SK-N-SH (cell line): ENCODE measurements around the gene GAMT. TPM values are rescaled to one million over a fixed set of nuclear protein-coding genes. Genes with fewer than 3 reads are reported as not detected.

Source experiments
- CTCF ChIA-PET: fragments of 300-600, 350-600 bp; formaldehyde crosslinking; extraction: SDS; loops from one replicate; lab custom pipeline; 2021; lab: Yijun Ruan, JAX
- POLR2A ChIA-PET: fragments of 350-600 bp; sonication (Branson Sonifier 250); formaldehyde crosslinking; extraction: SDS; loops from one replicate; lab custom pipeline; 2020; ENCODE audit warnings: antibody characterized with exemption, inconsistent platforms; lab: Yijun Ruan, JAX
- DNase-seq: peaks from one replicate; pipeline ENCODE4 v3.0.0; 2012
- H2AFZ ChIP-seq: fragments of 200-600 bp; sonication (generic); 2 replicates; pipeline ENCODE4 v1.8.1; 2016; ENCODE audit warnings: antibody characterized with exemption, mild to moderate bottlenecking, low read depth
- H3F3A ChIP-seq: fragments of 200-600 bp; sonication (generic); replicated peaks from 2 replicates; pipeline ENCODE3; 2016; ENCODE audit warnings: antibody characterized with exemption, mild to moderate bottlenecking; ENCODE audit not compliant: insufficient read depth
- H3K27ac ChIP-seq, 2 experiments: fragments of 200-500 bp in 1 of 2; fragments of 200-600 bp in 1 of 2; sonication (Bioruptor generic) in 1 of 2; sonication (generic), shearing (Covaris generic) in 1 of 2; 2 replicates each; pipeline versions ENCODE4 v1.5.1 to v1.6.1; 2014 to 2016; ENCODE audit warnings: low read depth in 2 of 2, inconsistent platforms in 1 of 2, low read length in 1 of 2, mild to moderate bottlenecking in 1 of 2, mixed read lengths in 1 of 2
- H3K27me3 ChIP-seq: fragments of 200-600 bp; sonication (generic), shearing (Covaris generic); 2 replicates; pipeline ENCODE4 v1.6.1; 2016; ENCODE audit warnings: mixed run types; ENCODE audit not compliant: insufficient read depth
- H3K36me3 ChIP-seq, 2 experiments: fragments of 200-500 bp in 1 of 2; fragments of 200-600 bp in 1 of 2; sonication (Bioruptor generic) in 1 of 2; sonication (generic) in 1 of 2; replicated peaks in 1 of 2; 2 replicates each; pipeline versions ENCODE3 to v1.5.1; 2014 to 2016; ENCODE audit warnings: low read length in 1 of 2, mild to moderate bottlenecking in 1 of 2; ENCODE audit not compliant: insufficient read depth in 2 of 2, control insufficient read depth in 1 of 2
- H3K4me1 ChIP-seq, 2 experiments: fragments of 200-500 bp in 1 of 2; fragments of 200-600 bp in 1 of 2; sonication (Bioruptor generic) in 1 of 2; sonication (generic), shearing (Covaris generic) in 1 of 2; 2 replicates each; pipeline versions ENCODE4 v1.5.1 to v1.6.1; 2014 to 2016; ENCODE audit warnings: low read depth in 1 of 2, low read length in 1 of 2, mixed run types in 1 of 2; ENCODE audit not compliant: insufficient read depth in 2 of 2, control insufficient read depth in 1 of 2
- H3K4me2 ChIP-seq: fragments of 200-600 bp; sonication (generic), shearing (Covaris generic); 2 replicates; pipeline ENCODE4 v1.6.1; 2017; ENCODE audit warnings: mixed run types
- H3K4me3 ChIP-seq, 2 experiments: fragments of 200-500 bp in 1 of 2; fragments of 200-600 bp in 1 of 2; sonication (Bioruptor generic) in 1 of 2; sonication (generic), shearing (Covaris generic) in 1 of 2; 2 replicates each; pipeline versions ENCODE4 v1.5.1 to v1.8.1; 2014 to 2016; ENCODE audit warnings: low read depth in 2 of 2, inconsistent platforms in 1 of 2, low read length in 1 of 2, mild to moderate bottlenecking in 1 of 2, mixed read lengths in 1 of 2, moderate library complexity in 1 of 2
- H3K79me2 ChIP-seq: fragments of 200-600 bp; sonication (generic); 2 replicates; pipeline ENCODE4 v1.8.1; 2017; ENCODE audit warnings: mild to moderate bottlenecking; ENCODE audit not compliant: insufficient read depth
- H3K9ac ChIP-seq: fragments of 200-600 bp; sonication (generic); 2 replicates; pipeline ENCODE4 v1.6.1; 2017; ENCODE audit warnings: mixed run types
- H3K9me2 ChIP-seq: fragments of 200-600 bp; sonication (generic); 2 replicates; pipeline ENCODE4 v1.6.1; 2017; ENCODE audit warnings: mixed run types
- H3K9me3 ChIP-seq: fragments of 200-600 bp; sonication (generic); 2 replicates; pipeline ENCODE4 v1.6.1; 2017; ENCODE audit warnings: mixed run types, mild to moderate bottlenecking, moderate library complexity
- H4K20me1 ChIP-seq: fragments of 200-600 bp; sonication (generic); 2 replicates; pipeline ENCODE4 v1.6.1; 2017; ENCODE audit warnings: mild to moderate bottlenecking, mixed run types; ENCODE audit not compliant: insufficient read depth
- GATA2 ChIP-seq: sonication (generic); formaldehyde crosslinking; IDR thresholded peaks from 2 replicates; pipeline ENCODE4 v1.5.0; 2020; ENCODE audit warnings: mild to moderate bottlenecking, missing genetic modification reagents
- JUND ChIP-seq: IDR thresholded peaks from 2 replicates; pipeline ENCODE4 v1.4.0; 2012
- NRF1 ChIP-seq: IDR thresholded peaks from 2 replicates; pipeline ENCODE4 v1.6.1; 2012; ENCODE audit warnings: low read depth, mild to moderate bottlenecking, low read length
- RCOR1 ChIP-seq: fragments of 150-350 bp; IDR thresholded peaks from 2 replicates; pipeline ENCODE4 v1.6.1; 2017; ENCODE audit warnings: antibody characterized with exemption, low read length
- WGBS: methylation state at CpG from one replicate; pipeline ENCODE4 v1.1.6; 2017; ENCODE audit warnings: low lambda C conversion rate; 5-methylcytosine and 5-hydroxymethylcytosine counted together
- polyA plus RNA-seq, 3 experiments: library from polyadenylated mRNA; depleted of rRNA; stranded (reverse); fragments of >200 nt; gene quantifications; 2 replicates each; pipeline ENCODE4 v1.2.3, GENCODE V29; 2012
- TF ChIP-seq, protein P1 (sequence below): fragments of 150-350 bp; IDR thresholded peaks from 2 replicates; pipeline ENCODE4 v1.6.1; 2016; ENCODE audit warnings: mild to moderate bottlenecking, low read depth, low read length
- TF ChIP-seq, protein P2 (sequence below): fragments of 200-600 bp; sonication (generic); IDR thresholded peaks from 2 replicates; pipeline ENCODE4 v1.6.1; 2017; ENCODE audit warnings: antibody characterized with exemption, mild to moderate bottlenecking, moderate library complexity

GAMT gene
- polyA plus RNA-seq, 1 of the 3 experiments (the other 2 are of a cell fraction) = 85.3 TPM

DNA sequence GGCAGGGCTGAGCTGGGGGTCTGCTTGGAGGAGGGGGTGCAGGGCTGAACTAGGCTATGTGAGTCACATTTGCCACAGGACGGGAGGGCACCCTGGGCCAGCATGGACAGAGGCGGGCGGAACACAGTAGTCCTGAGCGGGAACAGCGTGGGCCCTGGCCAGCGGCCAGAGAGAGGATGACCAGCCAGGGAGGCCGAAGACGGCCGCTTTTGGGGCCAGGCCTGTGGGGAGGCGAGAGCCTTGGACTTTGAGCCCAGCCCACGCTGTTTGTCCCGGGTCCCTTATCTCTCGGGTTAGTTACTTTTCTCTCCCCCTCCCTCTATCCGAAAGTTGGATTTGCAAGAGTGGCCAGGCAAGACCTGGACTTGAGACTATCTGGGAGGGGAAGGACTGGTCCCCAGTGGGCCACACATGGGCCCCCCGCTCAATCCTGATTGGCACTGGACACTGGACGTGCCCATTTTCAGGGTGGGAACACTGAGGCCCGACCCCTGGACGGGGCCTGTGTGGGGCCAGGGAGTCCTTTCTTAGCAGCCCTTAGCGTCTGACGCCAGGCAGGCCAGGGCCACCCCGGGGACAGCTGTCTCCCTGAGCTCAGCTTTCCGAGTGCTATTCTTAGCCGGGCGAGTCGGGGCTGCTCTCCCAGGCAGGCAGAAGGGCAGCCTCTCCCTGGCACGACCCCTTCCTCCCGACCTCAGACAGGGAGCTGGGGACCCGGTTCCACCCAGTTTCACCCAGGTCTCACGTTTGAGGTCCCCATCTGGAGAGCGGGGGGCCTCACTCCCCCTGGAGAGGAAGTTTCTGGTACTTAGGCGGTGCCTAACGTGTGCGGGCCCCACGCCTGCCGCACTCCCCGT lies 833 bp downstream of the GAMT start:
- DNase-seq = peak; percentile 82
- TF ChIP-seq RCOR1 (peak; percentile 62), JUND (no peak)
- Histone ChIP-seq H3K27ac (peak overlapping the region in 1 of 2 experiments; percentile 51; a peak in 1 of 4 replicates), H3K9me2 (no peaks in the 10 kb centered on the region), H3K4me2 (peak overlapping the region; percentile 99), H3K9me3 (no peaks in the 10 kb centered on the region), H3K36me3 (no peaks in the 10 kb centered on the region), H3K27me3 (no peaks in the 10 kb centered on the region), H3K9ac (peak overlapping the region; percentile 62), H2AFZ (peak overlapping the region; percentile 65; the same call in 1 of the 2 replicates), H4K20me1 (no peaks in the 10 kb centered on the region), H3F3A (peaks cover 7% of the 10 kb centered on the region), H3K4me3 (peak overlapping the region; percentile 75 to 79), H3K79me2 (peaks cover 12% of the 10 kb centered on the region; the same call in 1 of the 2 replicates), H3K4me1 (peaks cover 0 to 6% of the 10 kb centered on the region in 2 experiments; a peak in 1 of 4 replicates)
- CTCF ChIA-PET = interaction anchor here (0.7 to 1.2 kb wide), 2 partner anchors 89 to 125 kb away, joined by 3 to 4 read pairs; no protein-coding TSS in a partner anchor
- 52% methylated on average over 12 of the region's 36 CpGs for WGBS
- POLR2A ChIA-PET = no interaction called here

DNA sequence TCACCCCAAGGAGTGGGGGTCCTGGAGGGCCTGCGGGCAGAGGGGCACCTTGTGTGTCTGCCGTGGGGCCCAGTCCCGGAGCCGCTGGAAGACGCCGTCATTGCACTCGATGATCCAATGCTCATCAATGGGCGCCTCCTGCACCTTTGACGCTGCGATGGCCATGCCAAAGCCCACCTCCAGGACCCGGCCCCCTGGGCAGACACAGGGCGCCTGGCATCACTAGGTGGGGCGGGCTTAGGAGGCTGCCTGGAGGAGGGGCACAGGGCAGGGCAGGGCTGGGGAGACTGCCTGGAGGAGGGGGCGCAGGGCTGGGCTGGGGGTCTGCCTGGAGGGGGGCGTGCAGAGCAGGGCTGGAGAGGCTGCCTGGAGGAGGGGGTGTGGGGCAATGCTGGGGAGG lies 1.6 kb downstream of the GAMT start:
- ChIA-PET POLR2A (no interaction called here), CTCF (no interaction called here)
- peak overlapping the region; percentile 99; the same call in 1 of the 2 replicates for H3K4me2 ChIP-seq
- H3K4me1 ChIP-seq = peaks cover 0 to 6% of the 10 kb centered on the region in 2 experiments; a peak in 1 of 4 replicates
- DNase-seq = no peak
- no peak overlapping the region for H3K9ac ChIP-seq
- H3K27ac ChIP-seq = no peak overlapping the region
- no peaks in the 10 kb centered on the region for H3K36me3 ChIP-seq
- no peaks in the 10 kb centered on the region for H4K20me1 ChIP-seq
- H3K79me2 ChIP-seq = peaks cover 12% of the 10 kb centered on the region; the same call in 1 of the 2 replicates
- no peaks in the 10 kb centered on the region for H3K9me2 ChIP-seq
- peaks cover 4% of the 10 kb centered on the region for H3F3A ChIP-seq
- H3K9me3 ChIP-seq = no peaks in the 10 kb centered on the region
- H3K4me3 ChIP-seq = no peak overlapping the region
- WGBS = 98% methylated on average over 7 of the region's 15 CpGs
- TF ChIP-seq, protein P1, sequence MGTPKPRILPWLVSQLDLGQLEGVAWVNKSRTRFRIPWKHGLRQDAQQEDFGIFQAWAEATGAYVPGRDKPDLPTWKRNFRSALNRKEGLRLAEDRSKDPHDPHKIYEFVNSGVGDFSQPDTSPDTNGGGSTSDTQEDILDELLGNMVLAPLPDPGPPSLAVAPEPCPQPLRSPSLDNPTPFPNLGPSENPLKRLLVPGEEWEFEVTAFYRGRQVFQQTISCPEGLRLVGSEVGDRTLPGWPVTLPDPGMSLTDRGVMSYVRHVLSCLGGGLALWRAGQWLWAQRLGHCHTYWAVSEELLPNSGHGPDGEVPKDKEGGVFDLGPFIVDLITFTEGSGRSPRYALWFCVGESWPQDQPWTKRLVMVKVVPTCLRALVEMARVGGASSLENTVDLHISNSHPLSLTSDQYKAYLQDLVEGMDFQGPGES = no peak
- TF ChIP-seq GATA2 (CRISPR knock-in tag) (no peak), NRF1 (no peak)
- TF ChIP-seq, protein P2, sequence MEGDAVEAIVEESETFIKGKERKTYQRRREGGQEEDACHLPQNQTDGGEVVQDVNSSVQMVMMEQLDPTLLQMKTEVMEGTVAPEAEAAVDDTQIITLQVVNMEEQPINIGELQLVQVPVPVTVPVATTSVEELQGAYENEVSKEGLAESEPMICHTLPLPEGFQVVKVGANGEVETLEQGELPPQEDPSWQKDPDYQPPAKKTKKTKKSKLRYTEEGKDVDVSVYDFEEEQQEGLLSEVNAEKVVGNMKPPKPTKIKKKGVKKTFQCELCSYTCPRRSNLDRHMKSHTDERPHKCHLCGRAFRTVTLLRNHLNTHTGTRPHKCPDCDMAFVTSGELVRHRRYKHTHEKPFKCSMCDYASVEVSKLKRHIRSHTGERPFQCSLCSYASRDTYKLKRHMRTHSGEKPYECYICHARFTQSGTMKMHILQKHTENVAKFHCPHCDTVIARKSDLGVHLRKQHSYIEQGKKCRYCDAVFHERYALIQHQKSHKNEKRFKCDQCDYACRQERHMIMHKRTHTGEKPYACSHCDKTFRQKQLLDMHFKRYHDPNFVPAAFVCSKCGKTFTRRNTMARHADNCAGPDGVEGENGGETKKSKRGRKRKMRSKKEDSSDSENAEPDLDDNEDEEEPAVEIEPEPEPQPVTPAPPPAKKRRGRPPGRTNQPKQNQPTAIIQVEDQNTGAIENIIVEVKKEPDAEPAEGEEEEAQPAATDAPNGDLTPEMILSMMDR = no peak
- H2AFZ ChIP-seq = no peak overlapping the region
- H3K27me3 ChIP-seq = no peaks in the 10 kb centered on the region
